NCI-H1930 (cell line): ENCODE measurements around the gene MBNL3.

Experiments
- DNase-seq, 2 experiments: peaks; one replicate each; lab custom pipeline; 2025; lab: John Stamatoyannopoulos, UW

MBNL3 gene

GRCh38 chrX:132415012-132415411, 73.8 kb downstream of the MBNL3 start:
- no peak for DNase-seq

GRCh38 chrX:132414404-132414803, 74.4 kb downstream of the MBNL3 start:
- no peak for DNase-seq

GRCh38 chrX:132413459-132413858, 75.4 kb downstream of the MBNL3 start:
- DNase-seq: no peak

GRCh38 chrX:132412208-132412607, 76.6 kb downstream of the MBNL3 start:
- DNase-seq: no peak

GRCh38 chrX:132411310-132411977, 77.4 kb downstream of the MBNL3 start:
- DNase-seq: no peak

- no peak for DNase-seq
Measured at GRCh38 chrX:132409780-132410556, 78.9 kb downstream of the MBNL3 start.

- no peak for DNase-seq
Measured at GRCh38 chrX:132407691-132408090, 81.1 kb downstream of the MBNL3 start.

GRCh38 chrX:132406106-132406505, 82.7 kb downstream of the MBNL3 start:
- no peak for DNase-seq

GRCh38 chrX:132404266-132404665, 84.6 kb downstream of the MBNL3 start:
- no peak for DNase-seq

- DNase-seq: no peak
Measured at GRCh38 chrX:132401935-132402334, 86.9 kb downstream of the MBNL3 start.

- no peak for DNase-seq
Measured at GRCh38 chrX:132400706-132401105, 88.1 kb downstream of the MBNL3 start.

- DNase-seq: no peak
Measured at GRCh38 chrX:132395645-132396044, 93.2 kb downstream of the MBNL3 start.

GRCh38 chrX:132395026-132395425, 93.8 kb downstream of the MBNL3 start:
- no peak for DNase-seq

GRCh38 chrX:132394591-132394990, 94.2 kb downstream of the MBNL3 start:
- no peak for DNase-seq

- DNase-seq: no peak
Measured at GRCh38 chrX:132393992-132394391, 94.8 kb downstream of the MBNL3 start.

- no peak for DNase-seq
Measured at GRCh38 chrX:132393485-132393884, 95.4 kb downstream of the MBNL3 start.

- DNase-seq: no peak
Measured at GRCh38 chrX:132393085-132393484, 95.8 kb downstream of the MBNL3 start.

GRCh38 chrX:132390792-132391191, 98.0 kb downstream of the MBNL3 start:
- DNase-seq: no peak

GRCh38 chrX:132389480-132389879, 99.4 kb downstream of the MBNL3 start:
- no peak for DNase-seq

- no peak for DNase-seq
Measured at GRCh38 chrX:132388371-132388770, 100.5 kb downstream of the MBNL3 start.

- no peak for DNase-seq
Measured at GRCh38 chrX:132384301-132384700, 104.5 kb downstream of the MBNL3 start.

- no peak for DNase-seq
Measured at GRCh38 chrX:132382068-132382467, 106.8 kb downstream of the MBNL3 start.

- DNase-seq: no peak
Measured at GRCh38 chrX:132378281-132378680, 110.6 kb downstream of the MBNL3 start.

- DNase-seq: no peak
Measured at GRCh38 chrX:132375941-132376340, 112.9 kb downstream of the MBNL3 start.
